ENCODE data around the gene GINS3. TPM values are rescaled to one million over a fixed set of nuclear protein-coding genes. Genes with fewer than 3 reads are reported as not detected.

Gene GINS3
- total RNA-seq = 5.6 TPM
- long read RNA-seq, transcript GINS3-201 (3 exons, 2,274 nt) = major isoform, 6 of 10 reads
- long read RNA-seq, partial matches to known transcripts = 0 of 10 reads
- long read RNA-seq, other reads (novel, unspliced or antisense) = 0 of 10 reads

DNA sequence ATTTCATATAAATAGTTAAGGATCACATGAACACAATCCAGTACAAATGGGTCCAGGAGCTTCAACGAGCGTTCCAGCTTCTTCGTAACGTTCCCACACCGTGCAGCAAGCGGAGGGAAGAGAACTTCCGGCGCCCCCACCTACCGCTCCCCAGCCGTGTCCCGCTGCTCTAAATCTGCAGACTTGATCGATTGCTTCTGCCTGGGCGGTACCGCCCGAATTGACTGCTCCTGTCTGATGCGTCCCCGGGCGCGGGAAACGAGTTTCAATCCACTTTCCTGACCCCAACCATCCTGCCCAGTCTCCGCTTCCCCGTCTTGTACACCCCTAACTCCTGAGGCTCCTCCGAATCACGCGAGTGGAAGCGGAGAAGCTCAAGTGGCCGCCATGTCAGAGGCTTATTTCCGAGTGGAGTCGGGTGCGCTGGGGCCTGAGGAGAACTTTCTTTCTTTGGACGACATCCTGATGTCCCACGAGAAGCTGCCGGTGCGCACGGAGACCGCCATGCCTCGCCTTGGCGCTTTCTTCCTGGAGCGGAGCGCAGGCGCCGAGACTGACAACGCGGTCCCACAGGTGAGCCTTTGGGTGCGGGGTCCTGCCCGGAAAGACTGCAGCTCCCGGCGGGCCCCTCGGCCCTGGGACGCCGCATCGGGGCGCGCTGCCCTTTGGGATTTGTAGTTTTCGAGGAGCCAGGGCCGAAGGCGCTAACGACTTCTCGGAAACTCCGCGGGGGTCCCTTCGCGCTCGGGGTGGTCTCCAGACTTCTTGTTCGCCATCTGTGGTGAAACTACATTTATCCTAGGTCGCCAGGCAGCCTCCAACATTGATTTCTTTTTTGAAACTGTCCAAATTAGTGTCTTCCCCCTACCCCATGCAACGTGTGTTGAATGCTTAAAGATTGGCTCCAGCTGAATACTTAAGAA, at the start of gene GINS3:
TSS of gene GINS3 (plus strand) at position 257 of the 923 bp plus-strand sequence. CDS start at position 388, 131 bp downstream.
- DNase-seq (peak; percentile 92), ATAC-seq (ENCODE audit: poor library complexity) (peak; percentile 99)
- intact Hi-C loops (cut with DNase I) = no loop called here

DNA sequence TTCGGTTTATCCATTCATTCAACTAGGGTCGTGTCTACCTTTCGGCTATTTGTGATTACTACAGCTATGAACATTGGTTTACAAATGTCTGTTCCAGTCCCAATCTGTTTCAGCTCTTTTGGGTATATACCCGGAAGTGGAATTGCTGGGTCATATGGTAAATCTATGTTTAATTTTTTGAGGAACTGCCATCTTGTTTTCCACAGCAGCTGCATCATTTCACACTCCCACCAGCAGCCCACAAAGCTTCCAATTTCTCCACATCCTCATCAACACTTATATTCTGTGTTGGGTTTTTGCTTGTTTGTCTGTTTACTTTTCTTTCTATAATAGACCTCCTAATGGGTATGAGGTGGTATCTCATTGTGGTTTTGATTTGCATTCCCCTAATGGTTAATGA, 48.7 kb upstream of the GINS3 start:
- ATAC-seq (ENCODE audit: poor library complexity) (no peak), DNase-seq (no peak)
- intact Hi-C loops (cut with DNase I) = no loop called here

DNA sequence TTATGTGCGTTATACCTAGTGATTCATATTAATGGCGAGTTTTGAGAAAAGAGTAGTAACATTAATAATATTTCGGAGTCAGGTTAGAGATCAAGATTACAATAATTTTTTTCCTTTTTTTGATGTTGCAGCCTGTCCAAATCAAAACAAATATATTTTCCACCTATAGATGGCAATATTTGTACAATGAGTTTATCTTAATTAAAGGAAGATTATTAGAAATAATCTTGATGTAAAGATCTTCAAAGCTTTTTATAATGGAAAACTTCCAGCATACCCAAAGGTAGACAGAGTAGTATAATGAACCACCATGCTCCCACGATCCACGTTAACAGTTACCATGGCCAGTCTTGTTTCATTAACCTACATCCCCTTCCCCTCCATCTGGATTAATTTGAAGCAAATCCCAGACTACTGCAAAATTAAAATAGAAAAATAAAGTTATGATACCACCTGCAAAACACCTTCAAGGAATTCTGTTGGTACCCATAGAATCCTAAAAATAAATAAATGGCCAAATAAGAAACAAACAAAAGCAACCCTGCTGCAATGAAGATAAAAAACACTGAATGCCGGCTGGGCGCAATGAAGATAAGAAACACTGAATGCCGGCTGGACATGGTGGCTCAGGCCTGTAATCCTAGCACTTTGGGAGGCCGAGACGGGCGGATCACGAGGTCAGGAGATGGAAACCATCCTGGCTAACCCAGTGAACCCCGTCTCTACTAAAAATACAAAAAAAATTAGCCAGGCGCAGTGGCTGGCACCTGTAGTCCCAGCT, 46.5 kb upstream of the GINS3 start:
- DNase-seq (no peak), ATAC-seq (ENCODE audit: poor library complexity) (no peak)
- intact Hi-C loops (cut with DNase I) = loop anchor here (2.0 to 5.0 kb wide), 2 partner anchors 72 to 143 kb away; no protein-coding TSS in a partner anchor

DNA sequence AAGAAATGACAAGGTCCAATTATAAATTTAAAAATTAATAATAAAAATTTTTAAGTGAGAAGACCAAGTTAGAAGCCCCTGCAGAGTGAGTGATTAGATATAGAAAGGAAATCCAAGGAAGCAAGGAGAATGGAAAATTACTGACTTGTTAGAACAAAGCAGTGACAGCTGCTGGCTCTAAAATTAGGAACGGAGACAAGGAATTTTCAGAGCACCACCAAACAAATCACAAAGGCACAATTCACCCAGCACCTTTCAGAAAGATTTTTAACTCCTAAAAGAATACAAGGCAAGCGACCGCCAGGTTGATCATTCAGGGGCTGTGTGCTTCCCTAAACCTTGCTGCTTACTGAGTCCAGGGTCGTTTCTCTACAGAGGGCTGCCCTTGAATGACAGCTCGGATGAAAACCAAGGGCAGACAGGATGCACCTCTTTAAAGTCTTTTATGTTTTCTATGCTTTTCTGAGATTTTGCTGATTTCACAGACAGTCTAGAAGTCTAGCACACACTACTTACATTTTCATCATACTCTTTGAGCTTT, 45.4 kb upstream of the GINS3 start:
- ATAC-seq (ENCODE audit: poor library complexity) = peak; percentile 59
- DNase-seq = no peak
- intact Hi-C loops (cut with DNase I) = loop anchor here (5.0 kb wide), 1 partner anchor 70 kb away; no protein-coding TSS in a partner anchor

DNA sequence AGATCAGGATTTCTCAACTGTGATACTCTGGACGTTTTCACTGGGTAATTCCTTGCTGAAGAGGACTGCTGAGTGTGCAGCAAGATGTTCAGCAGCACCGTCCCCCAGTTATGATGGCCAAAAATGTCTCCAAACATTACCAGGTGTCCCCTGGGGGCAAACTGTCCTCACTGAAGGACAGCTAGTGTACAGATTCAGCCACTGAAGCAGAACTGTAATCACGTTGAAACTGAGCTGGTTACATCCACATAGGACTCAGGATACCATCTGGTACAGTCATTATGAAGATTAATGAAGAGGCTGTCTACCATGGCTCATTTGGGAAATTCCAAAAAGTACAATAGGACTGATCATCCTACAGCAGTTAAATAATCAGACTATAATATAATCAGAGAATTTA, 43.3 kb upstream of the GINS3 start:
- intact Hi-C loops (cut with DNase I) = loop anchor here (5.0 kb wide), 1 partner anchor 68 kb away; no protein-coding TSS in a partner anchor

DNA sequence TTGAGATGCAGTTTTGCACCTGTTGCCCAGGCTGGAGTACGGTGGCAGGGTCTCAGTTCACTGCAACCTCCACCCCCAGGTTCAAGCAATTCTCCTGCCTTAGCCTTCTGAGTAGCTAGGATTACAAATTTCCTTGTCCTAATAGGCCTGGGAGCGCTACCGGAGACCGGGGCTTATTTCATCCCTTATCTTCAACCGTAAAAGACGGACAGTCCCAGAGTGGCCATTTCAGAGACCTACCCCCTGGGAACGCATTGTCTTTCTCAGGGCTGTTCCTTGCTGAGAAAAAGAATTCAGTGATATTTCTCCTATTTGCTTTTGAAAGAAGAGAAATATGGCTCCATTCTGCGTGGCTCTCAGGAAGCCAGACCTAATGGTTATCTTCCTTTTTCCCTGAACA, 39.6 kb upstream of the GINS3 start:
- DNase-seq = no peak

More for the DNA sequence above, 43.3 kb upstream of the GINS3 start:
- no peak for DNase-seq
- no peak for ATAC-seq (ENCODE audit: poor library complexity)

DNA sequence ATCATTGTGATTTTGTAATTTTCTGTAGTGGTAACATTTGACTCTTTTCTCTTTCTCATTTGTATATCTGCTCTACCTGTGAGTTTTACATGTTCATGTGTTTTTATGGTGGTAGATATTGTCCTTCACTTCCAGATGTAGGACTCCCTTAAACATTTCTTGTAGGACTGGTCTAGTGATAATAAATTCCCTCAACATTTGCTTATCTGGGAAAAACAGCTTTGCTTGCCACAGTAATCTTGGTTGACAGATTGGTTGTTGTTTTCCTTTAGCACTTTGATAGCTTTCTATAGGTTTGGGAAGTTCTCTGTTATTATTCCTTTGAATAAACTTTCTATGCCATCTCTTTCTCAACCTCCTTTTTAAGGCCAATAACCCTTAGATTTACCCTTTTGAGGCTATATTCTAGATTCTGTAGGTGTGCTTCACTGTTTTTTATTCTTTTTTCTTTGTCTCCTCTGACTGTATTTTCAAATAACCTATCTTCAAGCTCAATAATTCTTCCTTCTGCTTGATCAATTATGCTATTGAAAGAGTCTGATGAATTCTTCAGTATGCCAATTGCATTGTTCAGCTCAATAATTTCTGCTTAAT, 32.1 kb upstream of the GINS3 start:
- intact Hi-C loops (cut with DNase I) = no loop called here
- DNase-seq (no peak), ATAC-seq (ENCODE audit: poor library complexity) (no peak)

More for the DNA sequence above, 39.6 kb upstream of the GINS3 start:
- ATAC-seq (ENCODE audit: poor library complexity) = no peak
- intact Hi-C loops (cut with DNase I) = no loop called here

DNA sequence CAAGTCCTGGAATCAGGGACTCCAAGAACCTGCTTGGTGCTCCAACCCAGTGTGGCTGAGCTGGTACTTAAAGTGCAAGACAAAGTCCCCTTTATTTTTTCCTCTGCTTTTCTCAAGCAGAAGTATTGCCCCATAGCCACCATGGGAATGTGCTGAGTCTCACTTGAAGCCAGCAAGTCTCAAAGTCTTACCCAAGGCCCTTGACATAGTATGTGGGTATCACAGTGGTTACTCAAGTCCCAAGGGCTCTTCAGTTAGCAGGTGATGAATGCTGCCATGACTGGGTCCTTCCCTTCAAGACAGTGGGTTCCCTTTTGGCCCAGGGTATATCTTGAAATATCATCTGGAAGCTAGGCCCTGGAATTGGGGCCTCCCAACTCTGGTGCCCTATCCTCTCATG, 30.5 kb upstream of the GINS3 start:
- intact Hi-C loops (cut with DNase I) = no loop called here
- ATAC-seq (ENCODE audit: poor library complexity) = no peak
- no peak for DNase-seq

DNA sequence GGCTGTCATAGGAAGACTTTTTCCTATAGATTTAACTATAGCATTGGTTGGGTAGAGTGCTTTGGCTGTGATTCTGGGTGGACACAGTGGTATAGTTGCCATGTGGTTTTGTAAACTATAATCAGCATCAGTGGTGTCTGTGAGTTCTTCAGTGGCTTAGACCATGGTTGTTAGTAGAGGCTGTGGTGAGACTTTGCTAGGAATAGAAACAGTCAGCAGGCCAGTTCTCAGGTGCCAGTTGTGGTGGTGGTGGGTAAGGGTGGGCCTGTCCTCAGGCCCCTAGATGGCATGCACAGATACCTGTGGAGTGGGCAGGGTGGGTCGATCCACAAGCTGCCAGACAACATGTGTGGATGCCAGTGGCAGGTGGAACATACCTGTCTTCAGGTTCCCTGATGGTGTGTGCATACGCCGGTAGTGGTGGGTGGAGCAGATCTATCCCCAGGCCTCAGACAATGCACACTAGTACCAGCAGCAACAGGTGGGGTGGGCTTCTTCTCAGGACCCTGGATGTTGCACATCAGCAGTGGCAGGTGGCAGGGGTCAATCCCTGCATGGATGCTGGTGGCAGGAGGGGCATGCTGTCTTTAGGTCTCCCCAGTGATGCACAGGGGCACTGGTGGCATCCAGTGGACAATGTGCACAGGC, 28.4 kb upstream of the GINS3 start:
- no peak for ATAC-seq (ENCODE audit: poor library complexity)
- no peak for DNase-seq
- intact Hi-C loops (cut with DNase I) = no loop called here

DNA sequence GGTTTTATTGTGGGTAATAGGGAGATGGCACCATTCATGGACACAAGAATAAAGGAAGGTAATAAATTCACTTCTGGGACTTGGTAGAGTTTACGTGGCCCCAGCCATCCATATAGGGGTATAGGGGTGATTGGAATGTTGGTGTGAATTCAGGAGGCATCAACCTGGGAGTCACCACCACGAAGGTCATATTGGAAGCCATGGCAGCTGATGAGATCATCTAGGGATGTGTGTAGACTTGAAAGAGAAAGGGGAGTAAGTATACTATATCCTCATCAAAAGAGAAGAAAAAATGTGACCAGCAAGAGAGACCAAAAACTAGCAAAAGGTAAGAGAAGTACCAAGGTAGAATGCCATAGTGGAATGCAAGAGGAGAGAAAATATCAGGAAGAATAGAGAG, 26.6 kb upstream of the GINS3 start:
- ATAC-seq (ENCODE audit: poor library complexity) = no peak
- intact Hi-C loops (cut with DNase I) = no loop called here
- DNase-seq = no peak

DNA sequence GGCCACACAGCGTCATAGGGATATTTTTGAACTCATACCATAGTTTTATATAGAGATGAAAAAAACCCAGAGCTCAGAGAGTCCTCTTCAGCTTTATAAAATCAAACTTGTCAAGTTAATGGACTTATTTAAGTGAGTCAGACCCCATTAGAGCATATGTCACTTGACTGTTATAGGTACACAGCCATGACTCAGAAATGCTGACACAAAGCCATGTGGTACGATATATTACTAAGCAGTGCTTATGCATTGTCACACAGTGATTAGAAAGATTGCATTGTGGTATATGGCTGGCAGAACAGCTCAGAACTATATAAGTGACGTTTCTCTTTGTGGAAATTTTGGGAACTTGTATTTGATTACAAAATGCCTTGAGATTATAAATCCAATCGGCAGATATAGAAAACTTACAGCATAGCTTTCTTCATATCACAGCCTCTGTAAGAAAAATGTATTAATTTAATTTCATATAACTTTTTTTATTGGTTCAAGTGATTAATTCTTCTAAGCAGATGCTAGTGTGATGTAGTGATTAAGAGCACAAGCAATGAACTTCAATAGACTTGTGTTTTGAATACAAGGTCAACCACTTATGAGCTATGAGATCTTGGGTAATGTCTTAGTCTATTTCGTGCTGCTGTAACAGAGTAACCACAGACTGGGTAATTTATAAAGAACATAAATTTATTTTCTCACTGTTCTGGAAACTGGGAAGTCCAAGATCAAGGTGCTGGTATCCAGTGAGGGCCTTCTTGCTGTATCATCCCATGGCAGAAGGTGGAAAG, 25.8 kb upstream of the GINS3 start:
- DNase-seq = no peak
- intact Hi-C loops (cut with DNase I) = no loop called here
- no peak for ATAC-seq (ENCODE audit: poor library complexity)

DNA sequence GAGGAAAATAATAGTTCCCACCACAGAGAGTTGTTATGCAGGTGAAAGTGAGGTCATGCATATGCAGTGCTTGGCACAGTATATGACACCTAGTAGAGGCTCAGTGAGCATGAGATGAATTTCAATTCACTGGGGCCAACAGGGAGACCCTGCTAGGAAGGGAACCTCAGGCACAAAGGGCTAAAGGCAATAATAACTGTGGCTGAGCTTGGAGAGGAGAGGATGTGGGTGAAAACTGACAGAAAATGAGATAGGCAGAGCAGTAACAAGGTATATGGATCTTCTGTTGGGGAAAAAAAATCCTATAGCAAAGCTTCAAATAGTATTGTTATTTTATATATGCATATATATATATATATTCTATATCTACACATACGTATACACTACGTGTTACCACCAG, 25.0 kb upstream of the GINS3 start:
- intact Hi-C loops (cut with DNase I) = no loop called here
- ATAC-seq (ENCODE audit: poor library complexity) (no peak), DNase-seq (no peak)

DNA sequence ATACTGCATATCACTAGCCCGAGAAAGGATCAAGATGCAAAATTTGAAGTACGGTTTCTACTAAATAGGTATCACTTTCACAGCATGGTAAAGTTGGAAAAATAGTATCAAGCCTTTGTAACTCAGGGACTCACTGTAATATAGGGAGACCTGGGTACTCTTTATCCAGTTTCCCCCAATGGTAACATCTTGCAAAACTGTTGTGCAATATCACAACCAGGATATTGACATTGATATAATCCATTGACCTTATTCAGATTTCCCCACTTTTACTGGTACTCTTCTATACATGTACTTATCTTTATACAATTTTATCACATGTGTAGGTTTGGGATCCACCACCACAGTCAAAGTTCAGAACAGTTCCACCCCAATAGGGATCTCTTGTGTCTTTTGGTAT, 20.4 kb upstream of the GINS3 start:
- ATAC-seq (ENCODE audit: poor library complexity) (no peak), DNase-seq (no peak)
- intact Hi-C loops (cut with DNase I) = no loop called here

DNA sequence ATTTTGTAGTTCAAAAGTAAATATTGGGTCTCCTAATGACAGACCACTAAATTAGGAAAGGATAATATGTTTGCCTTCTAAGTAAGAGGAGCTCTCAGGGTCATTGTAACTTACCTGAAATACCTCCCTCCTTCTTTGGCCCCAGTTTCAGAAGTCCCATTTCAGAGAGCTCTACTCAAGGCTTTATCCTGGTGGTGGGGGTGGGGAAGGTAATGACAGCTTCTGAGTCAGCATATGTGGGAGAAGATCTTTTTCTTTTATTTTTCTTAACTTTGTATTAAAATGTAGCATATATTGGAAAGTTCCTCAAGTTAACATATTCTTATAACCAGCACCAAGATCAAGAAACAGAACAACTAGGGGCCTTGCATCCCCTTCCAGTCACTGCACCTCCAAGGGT, 16.9 kb upstream of the GINS3 start:
- ATAC-seq (ENCODE audit: poor library complexity) (no peak), DNase-seq (no peak)
- intact Hi-C loops (cut with DNase I) = no loop called here

DNA sequence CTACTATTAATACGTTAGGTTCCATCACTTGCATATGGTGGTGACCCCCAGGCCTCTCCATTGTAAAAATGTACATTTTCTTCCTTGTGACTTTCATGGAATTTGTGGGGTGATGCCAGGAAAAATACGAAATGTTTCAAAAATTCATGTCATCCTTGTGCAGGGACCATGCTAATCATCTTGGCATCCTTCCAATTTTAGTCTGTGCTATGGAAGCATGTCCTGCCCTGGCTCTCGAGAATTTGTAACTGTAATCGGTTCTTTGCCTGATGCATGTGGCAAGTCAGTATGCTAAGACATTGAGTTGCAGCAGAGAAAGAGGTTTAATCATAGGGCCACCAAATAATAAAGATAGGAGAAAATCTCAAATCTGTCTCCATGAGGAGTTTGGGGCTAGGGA, 14.3 kb upstream of the GINS3 start:
- DNase-seq = no peak
- ATAC-seq (ENCODE audit: poor library complexity) = no peak
- intact Hi-C loops (cut with DNase I) = no loop called here

DNA sequence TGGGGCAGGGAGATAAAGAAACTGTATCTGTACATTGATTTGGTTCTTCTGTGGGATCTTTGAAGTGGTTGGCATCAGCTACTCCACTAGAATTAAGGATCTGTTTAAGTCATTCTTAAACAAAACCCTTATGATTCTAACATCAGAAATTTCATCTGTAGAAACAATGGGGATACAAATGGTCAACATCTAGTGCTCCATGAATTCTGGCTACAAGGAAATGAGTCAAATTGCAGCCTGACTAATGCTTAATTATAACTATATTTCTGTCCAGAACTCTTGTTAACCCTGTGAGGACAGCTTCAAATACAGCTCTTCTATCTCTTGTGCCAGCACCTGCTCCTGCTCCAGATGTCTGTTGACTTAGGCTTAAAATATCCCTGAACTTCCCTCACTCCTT, 13.9 kb upstream of the GINS3 start:
- intact Hi-C loops (cut with DNase I) = no loop called here
- no peak for ATAC-seq (ENCODE audit: poor library complexity)
- DNase-seq = no peak

DNA sequence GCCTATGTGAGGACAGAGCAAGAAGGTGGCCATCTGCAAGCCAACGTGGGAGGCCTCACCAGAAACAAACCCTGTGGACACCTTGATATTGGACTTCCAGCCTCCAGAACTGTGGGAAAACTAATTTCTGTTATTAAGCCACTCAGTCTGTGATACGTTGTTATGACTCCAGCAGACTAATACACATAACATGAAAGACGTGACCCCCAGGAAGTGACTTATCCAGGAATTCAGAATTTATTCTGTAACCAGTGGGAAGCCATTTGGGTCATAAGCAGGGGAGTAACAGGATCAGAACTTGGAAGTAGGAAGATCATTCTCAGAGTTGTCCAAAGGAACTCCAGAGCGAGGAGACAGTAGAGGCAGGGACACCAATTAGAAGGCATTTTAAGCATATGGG, 12.5 kb upstream of the GINS3 start:
- intact Hi-C loops (cut with DNase I) = no loop called here
- DNase-seq (no peak), ATAC-seq (ENCODE audit: poor library complexity) (no peak)

DNA sequence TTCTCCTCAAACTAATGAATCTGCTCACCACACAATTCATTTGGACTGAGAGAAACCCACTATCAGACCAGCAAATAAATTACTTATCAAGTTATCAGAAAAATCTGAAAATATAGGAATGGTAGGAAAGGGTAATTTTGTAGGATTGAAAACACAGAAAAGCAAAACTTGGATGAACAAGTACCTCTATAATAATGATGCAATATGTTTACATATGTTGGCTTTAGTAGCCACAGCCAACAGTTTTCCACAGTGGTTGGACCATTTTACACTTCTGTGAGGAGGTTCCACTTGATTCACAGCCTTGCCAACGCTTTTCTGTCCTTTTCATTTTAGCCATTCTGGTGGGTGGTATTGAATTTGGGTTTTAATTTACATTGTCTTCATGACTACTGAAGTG, 10.6 kb upstream of the GINS3 start:
- intact Hi-C loops (cut with DNase I) = no loop called here
- no peak for ATAC-seq (ENCODE audit: poor library complexity)
- DNase-seq = no peak

All from Right ventricle myocardium superior (tissue), 1 donor.